Measurements from ENCODE around the gene SLC16A5. TPM values are rescaled to one million over a fixed set of nuclear protein-coding genes. Genes with fewer than 3 reads are reported as not detected.
"Not testable (repeated sequence)": the region's sequence is repeated elsewhere in the genome, so short reads cannot be mapped to it uniquely, and the experiment has no call there.

The SLC16A5 gene
- total RNA-seq, 1 donor from 2014 or later, result 1.2 TPM

DNA sequence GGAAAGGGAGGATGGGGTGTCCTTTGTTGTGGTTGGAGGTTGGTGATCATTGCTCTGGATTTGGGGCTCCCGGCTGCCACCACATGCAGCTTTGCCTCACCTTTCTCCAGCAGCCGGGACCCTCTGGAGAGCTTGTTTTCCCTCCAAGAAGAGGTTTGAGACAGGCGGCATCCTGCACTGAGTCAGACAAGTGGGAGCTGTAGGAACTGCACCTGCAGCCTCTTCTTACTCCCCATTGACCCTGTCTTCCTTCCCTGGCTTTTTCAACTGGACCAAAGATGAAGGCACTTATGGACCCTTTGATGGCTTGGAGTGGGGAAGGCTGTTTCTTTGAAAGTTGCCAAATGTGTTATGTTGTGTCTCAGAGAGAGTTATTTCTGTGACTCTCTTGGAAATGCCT lies 24.1 kb upstream of the SLC16A5 start:
- FAIRE-seq, result no peak

DNA sequence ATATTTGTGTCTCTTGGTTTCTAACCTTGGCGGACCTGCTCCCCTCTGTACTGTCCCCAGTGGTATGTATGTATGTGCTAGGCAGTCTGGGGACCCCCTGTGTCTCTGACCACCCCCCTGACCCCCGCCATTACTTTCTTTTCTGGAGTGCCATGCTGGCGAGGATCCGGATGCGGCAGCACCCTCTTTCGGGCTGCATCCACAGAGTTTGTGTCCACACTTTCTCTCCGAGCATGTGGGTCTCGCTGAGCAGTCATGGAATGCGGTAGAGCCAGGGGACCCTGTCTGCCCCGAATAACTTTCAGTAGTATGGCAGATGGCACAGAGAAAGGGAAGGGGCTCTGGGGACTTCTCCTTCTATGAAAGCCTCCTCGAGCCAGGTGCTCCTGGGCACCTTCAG lies 23.7 kb upstream of the SLC16A5 start:
- FAIRE-seq, result no peak
- DNase-seq (ENCODE audit: low spot score in 2 of 2), result no peak

More for the DNA sequence above, 24.1 kb upstream of the SLC16A5 start:
- no peak for DNase-seq (ENCODE audit: low spot score in 2 of 2)

DNA sequence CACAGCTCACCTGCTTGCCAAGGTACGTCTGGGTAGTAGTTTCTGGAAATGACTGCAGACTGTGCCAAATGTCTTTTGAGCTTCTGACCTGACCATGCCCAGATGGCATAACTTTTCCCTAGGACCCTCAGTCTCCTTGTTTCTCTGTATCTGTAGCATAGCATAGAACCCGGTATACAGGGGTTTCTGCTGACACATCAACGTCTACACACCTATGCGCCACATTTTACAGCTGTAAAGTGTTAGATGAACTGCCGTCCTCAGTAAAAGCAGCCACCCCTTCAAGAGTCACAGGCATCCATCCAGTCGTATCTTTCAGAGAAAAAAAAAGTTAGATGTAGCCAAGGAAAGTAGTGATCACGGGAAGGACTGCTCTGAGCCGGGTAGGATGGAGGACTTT lies 23.3 kb upstream of the SLC16A5 start:
- FAIRE-seq (no peak), DNase-seq (ENCODE audit: low spot score in 2 of 2) (no peak)

DNA sequence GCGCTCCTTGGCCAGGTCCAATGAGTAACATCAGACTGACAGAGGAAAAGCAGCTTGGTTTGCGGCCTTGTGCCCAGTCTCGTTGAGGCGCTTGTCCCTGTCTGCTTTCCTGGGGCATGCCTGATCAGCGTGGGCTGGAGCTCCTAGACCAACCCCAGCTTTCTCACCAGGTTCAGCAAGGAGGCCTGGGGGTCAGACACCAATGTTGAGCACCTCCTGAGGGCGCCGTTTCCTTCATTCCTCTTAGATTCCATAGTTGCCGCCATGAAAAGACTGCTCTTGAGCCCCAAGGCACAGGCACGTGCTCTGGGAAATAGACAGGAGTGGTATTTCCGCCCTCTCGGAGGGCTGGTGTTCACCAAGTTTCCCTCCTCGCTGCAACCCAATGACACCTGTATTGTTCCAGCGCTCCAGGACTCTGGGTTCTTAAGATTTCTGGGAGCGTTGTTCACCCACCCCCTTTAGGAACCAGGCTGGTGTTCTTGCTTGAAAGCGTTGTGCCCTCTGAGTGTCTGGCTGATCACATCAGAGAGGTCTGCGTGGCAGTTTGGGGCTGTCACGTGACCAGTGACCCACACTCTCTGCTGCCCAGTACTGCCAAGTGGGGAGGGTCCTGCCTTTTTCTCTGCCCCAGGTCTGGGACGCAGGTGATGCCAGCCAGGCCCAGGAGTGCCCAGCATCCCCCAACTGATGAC lies 22.7 kb upstream of the SLC16A5 start:
- DNase-seq (ENCODE audit: low spot score in 2 of 2), result no peak
- no peak for FAIRE-seq

DNA sequence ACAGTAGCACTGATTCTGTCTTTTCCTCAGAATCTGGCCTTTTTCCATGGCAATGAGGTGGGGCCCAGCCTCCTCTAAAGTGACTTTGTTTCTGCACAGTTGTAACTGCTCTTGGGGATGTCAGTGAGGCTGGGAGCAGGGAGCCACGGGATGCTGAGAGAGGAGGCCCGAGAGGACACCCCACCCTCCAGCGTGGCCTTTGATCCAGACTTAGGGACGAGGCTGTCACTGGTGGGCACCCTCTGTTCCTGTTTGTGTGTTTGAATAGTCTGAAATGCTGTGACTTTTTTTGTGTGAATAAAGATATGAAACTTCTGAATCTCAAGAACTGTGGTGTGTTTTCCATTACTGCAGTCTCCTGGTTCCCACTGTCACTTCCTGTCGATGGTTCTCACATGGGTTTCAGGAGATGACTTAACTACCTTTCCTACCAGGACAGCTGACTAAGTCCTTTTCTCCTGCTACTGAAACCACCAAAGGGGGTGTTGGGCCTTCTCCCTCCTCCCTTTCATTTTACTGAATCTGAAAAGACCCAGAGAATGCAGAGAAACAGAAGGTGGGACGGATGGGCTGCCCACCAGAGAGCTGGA lies 22.1 kb upstream of the SLC16A5 start:
- DNase-seq (ENCODE audit: low spot score in 2 of 2), result no peak
- no peak for FAIRE-seq

DNA sequence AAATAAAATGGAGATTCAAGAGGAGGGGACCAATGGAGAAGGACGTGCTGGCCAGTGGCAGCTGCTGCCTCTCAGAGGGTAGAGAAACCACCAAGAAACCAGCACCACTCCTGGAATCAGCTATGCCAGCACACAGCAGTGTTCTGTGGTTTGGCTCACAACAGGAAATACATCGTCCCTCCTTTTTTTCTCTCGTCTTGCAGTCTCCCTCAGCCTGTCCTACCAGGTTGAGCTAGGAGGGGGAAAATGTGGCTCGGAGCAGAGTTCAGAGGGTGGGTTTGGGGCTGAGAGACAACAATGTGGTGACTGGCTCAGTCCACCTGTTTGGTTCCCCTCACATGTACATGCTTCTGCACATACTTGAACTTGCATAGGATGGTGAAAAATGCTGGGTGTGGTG lies 19.9 kb upstream of the SLC16A5 start:
- FAIRE-seq (no peak), DNase-seq (ENCODE audit: low spot score in 2 of 2) (no peak)

DNA sequence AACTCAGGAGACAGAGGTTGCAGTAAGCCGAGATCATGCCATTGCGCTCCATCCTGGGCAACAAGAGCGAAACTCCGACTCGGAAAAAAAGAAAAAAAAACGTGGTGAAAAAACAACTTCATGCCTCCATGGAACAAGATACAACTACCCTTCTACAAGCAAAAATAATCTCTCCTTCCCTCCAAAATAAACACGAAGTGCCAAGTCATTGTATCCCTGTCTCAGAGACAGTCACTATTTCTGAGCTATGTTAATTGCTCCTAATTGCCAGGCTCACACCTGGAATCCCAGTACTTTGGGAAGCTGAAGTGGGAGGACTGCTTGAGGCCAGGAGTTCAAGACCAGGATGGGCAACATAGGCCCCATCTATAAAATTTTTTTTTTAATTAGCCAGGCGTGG lies 19.0 kb upstream of the SLC16A5 start:
- DNase-seq (ENCODE audit: low spot score in 2 of 2) (no peak), FAIRE-seq (no peak)

DNA sequence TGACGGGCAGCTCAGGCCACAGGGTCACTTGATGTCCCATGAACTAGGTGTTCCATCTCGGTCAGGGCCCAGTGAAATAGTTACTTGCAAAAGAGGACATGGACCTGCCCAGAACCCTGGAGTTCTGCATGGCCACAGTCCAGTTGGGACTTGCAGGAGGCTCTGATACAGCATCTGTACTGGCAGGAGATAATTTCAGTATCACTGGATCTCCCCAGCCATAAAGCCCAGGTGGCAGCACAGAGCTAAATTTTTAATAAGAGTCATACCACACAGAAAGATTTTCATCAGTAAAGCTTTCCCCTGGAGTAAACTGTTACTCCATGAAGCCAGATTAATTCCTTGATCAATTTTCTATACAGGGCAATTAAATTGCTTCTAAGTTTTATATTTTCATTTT lies 18.0 kb upstream of the SLC16A5 start:
- no peak for FAIRE-seq
- no peak for DNase-seq (ENCODE audit: low spot score in 2 of 2)

DNA sequence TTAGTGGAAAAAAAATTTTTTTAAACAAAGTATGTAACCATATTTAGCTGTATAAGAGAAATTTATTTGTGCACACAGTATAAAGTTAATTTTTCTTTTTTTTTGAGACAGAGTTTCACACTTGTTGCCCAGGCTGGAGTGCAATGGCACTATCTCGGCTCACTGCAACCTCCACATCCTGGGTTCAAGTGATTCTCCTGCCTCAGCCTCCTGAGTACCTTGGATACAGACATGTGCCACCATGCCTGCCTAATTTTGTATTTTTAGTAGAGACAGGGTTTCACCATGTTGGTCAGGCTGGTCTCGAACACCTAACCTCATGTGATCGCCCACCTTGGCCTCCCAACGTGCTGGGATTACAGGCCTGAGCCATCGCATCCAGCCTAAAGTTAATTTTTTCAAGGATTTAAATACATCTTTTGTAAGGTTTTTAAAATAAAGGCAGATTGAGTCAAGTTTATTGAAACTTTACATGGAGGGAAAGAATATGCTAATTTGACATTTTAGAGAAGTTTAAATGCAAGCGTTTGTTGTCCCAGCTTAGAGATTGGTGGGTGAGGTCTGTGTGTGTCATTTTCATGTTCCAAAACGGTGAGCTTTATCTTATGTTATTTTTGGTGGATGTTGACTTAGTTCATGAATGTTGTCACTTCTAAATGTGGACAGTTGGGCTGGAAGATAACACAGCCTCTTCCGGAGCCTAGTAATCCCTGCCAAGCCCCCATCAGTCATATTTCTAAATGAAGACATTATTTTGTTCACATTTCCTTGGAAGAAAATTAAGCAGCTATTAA lies 16.1 kb upstream of the SLC16A5 start:
- DNase-seq (ENCODE audit: low spot score in 2 of 2); FAIRE-seq: not testable (repeated sequence)

DNA sequence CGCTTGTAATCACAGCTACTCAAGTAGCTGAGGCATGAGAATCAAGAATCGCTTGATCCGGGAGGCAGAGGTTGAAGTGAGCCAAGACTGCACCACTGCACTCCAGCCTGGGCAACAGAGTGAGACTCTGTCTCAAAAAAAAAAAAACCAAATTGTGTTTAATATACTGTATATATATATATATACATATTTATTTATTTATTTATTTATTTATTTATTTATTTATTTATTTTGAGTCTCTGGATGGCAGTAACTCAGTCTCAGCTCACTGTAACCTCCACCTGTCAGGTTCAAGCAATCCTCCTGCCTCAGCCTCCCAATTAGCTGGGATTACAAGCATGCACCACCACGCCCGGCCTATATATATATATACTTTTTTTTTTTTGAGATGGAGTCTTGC lies 14.8 kb upstream of the SLC16A5 start:
- not testable (repeated sequence) for DNase-seq (ENCODE audit: low spot score in 2 of 2); FAIRE-seq

DNA sequence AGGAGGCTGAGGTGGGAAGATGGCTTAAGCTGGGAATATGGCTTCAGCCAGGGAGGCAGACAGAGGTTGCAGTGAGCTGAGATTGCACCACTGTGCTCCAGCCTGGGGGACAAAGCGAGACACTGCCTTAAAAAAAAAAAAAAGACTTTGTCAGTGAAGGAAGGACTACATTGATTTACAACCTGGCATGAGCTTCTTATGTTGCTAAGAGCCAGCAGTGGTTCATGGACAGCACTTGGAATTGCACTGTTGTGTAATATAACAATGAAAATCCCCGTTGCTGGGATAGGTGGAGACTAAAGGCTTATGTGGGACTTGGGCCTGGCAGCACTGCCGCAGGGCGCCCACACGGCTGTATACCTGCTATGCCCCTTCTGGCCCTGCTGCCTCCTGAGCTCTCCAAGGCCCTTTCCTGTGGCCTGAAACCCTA lies 14.1 kb upstream of the SLC16A5 start:
- FAIRE-seq (no peak), DNase-seq (ENCODE audit: low spot score in 2 of 2) (no peak)

DNA sequence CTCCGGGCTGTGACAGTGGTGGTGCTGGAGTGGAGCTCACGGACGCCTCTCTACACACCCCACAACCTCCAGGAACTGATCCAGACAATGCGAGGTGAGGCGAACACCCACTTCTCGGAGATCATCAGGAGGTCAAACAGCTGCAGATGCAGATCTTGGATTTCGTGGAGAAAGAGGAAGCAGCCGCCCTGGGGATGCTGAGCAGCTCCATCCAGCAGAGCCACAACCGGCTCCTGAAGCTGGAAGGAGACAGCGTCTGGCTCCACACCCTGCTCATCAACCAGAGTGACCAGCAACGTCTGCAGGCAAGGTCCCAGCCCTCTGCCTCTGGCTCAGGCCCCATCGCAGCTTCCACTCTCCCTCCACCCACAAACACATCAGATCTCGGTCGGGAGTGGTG lies 13.2 kb upstream of the SLC16A5 start:
- FAIRE-seq, result no peak
- DNase-seq (ENCODE audit: low spot score in 2 of 2), result no peak

DNA sequence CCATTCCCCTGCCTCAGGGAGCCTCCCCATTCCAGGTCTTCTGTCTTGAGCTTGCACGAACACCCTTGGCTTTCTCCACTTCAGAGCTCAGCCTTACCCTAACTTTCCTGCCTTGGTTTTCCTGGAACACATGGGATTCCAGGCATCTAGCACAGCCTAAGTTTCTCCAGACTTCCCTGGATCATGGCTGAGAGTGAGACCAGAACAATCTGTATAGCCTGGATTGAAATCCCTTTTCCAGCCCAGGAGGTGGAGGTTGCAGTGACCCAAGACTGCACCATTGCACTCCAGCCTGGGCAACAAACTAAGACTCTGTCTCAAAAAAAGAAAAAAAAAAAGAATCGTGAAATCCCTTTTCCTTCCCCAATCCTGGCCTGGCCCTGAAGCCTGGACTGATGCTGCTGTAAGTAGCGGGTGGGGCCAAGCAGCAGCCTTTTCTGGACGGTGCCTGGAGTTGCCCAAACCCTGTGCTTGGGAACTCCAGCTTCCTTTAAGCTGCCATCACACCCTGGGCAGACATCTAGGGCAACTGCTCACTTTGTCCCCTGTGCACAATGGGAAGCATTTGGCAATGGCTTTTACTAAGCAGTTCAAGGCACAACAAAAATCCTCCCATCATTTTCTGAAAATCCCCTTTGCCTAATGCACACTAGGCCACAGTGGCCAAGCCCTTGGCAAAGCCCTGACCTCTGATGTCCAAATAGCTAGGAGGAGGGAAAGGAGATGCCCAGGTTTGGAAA lies 12.0 kb upstream of the SLC16A5 start:
- no peak for FAIRE-seq
- DNase-seq (ENCODE audit: low spot score in 2 of 2), result no peak

DNA sequence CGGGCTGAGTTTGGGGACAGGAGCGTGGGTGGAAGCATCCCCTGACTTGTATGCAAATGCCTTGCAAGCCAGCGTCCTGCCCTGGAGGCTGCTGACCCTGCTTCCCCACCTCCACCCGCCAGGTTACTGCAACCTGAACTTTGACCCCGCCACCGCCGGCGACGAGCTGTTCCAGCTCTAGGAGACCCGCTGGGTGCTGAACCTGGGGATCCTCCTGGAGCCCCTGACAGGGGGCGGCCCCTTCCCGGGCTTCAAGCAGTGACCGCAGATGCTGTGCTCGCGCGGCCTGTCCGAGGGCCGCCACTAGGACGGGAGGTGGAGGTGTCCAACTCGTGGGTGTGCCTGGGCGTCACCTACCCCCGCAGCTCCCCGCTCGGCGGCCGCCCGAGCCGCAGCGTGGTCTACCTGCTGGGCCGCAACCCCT lies 10.7 kb upstream of the SLC16A5 start:
- no peak for DNase-seq (ENCODE audit: low spot score in 2 of 2)
- FAIRE-seq, result no peak

DNA sequence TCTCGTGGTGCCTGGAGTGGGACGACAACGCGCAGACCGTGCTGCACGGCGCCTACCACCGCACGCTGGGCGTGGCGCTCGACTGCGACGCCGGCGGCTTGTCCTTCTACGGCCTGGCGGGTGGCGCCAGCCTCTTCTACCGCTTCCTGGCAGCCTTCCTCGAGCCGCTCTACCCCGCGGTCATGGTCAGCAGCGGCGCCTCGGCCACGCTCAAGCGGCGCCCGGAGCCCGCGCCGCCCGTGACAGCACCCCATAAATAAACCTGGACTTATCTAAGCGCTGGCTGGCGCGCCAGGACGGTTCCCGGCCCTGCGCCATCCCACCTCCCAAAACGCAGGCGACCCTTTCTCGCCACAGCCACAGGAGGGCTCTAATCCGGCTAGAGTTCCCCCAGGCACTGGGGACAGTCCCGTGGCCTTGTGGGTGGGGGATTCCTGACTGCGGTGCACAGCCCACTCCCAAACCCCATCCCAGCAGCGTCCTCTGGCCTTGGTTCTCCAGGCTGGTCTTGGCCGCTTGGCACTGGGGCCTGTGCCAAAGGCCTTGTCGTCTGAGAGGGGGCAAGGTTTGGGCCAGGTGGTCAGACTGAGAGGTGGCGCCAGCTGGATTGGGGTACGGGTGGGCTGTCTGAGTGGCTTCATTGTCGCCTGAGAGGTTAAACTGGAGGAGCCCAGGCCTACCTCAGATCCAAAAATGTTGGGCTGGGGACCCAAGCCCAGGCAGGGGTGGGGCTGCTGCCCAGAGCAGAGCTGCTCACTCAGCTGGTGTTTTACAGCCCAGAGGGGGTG lies 10.1 kb upstream of the SLC16A5 start:
- no peak for FAIRE-seq
- DNase-seq (ENCODE audit: low spot score in 2 of 2), result peak; percentile 69 to 79

DNA sequence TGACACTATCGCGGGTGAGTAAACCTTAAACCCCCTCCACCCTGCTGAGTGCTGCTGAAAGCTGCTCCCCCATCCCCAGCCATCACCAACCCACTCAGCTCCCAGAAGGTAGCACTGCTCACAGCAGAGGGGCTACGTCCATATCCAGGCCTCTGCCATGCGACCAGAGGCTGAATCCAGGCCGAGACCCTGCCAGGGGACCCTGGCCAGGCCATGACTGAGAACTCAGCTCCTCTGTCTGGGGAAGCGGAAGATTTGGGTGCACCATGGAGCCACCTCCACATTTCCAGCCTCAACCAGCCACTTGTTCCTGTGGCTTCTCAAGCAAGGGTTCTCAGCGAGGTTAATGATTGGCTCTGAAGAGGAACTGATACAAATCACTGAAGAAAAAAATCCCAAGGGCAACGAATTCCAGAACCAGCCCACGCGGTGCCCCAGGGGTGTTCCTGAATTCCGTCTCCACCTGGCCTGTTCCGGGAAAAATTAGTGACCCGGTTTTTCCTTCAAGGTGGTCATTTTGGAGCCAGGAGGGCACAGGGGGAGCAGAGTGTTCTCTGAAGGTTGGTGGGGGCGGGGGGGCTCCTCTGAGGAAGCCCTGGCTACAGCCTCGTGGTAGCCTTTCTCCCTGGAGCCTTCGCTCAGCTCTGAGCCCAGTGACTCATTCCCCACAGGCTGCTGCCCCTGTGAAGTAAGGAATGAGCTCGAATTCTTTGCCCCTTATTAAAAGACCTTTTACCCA lies 9.3 kb upstream of the SLC16A5 start:
- DNase-seq (ENCODE audit: low spot score in 2 of 2) (no peak), FAIRE-seq (no peak)

DNA sequence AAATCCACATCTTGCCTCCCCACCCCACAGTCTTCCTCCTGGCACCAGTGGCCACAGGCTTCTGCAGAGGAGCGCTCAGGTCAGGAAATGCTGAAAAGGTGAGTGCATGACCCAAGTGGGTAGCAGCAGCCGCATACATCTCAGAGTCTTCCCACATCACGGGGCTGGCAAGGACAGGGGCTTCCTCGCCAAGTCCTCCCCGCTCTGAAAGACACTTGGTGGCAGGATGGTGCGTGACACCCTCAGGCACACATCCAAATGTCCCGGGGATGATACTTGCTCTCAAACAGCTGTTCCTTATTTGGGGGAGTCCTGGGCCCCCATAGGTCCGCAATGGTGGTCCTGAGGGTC lies 8.8 kb upstream of the SLC16A5 start:
- FAIRE-seq (no peak), DNase-seq (ENCODE audit: low spot score in 2 of 2) (no peak)

DNA sequence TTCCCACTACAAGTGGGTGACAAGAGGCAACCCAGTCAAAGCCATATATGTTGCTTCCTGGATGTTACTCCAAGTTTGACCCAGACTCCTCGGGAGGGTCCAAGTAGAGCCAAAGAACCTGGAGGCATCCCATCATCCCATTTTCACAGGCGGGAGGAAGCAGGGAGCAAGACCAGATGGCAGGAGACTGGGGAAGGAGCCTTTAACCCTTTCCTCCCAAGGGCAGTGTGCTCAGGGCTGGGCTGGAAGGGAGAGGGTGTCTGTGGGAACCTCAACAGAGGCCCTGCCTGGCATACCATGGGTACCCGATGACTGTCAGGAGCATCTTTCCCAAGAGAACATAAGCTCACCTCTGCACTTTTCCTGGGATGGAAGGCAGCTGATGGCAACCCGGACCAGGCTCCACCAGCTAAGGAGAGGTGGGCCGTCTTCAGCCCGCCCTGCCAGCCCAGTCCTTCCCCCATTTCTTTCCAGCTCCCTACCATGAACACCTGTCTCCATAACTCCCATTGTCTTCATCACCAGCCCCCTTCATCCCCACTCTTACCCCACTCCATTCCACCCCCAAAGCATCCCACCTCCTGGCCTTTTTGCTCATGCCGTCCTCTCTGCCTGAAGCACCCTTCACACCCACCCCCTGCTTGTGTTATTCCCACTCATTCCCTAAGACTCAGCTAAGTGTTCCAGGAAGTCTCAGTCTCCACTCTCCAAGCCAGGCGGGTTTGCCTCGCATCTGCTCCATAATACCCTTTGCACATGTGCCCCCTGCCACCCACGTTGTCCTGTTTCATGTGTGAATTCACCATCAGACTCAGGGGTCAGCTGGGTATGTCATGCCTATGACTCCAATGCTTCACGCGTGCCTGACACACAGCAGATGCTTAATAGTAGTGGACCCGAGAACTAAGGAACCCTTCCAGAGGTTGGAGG lies 5.9 kb upstream of the SLC16A5 start:
- no peak for FAIRE-seq
- DNase-seq (ENCODE audit: low spot score in 2 of 2), result no peak

Data from frontal cortex (tissue), 4 donors.